ENCODE data around the gene SAMD9.
"Not testable (repeated sequence)": the region's sequence is repeated elsewhere in the genome, so short reads cannot be mapped to it uniquely, and the experiment has no call there.

The SAMD9 gene

DNA sequence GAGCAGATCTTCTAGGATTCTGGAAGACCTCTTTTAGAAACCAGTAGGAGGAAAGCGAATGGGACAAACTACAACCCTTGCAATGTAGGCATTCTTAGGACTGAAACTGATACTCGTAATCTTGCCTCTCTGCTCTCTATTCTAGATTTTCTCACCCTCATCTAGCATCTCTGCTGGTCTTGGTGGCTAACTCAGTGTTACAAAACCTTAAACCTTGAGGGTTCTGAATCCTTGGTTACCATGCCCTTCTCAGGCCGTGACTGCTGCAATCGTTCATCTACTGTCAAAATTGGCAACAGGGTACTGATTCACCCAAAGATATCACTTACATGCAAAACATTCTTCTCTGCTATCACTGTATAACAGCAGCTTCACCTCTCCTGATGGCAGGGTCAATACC lies 55.2 kb downstream of the SAMD9 start:
- no peak overlapping the region for H3K27ac ChIP-seq
- TF ChIP-seq, protein P1, sequence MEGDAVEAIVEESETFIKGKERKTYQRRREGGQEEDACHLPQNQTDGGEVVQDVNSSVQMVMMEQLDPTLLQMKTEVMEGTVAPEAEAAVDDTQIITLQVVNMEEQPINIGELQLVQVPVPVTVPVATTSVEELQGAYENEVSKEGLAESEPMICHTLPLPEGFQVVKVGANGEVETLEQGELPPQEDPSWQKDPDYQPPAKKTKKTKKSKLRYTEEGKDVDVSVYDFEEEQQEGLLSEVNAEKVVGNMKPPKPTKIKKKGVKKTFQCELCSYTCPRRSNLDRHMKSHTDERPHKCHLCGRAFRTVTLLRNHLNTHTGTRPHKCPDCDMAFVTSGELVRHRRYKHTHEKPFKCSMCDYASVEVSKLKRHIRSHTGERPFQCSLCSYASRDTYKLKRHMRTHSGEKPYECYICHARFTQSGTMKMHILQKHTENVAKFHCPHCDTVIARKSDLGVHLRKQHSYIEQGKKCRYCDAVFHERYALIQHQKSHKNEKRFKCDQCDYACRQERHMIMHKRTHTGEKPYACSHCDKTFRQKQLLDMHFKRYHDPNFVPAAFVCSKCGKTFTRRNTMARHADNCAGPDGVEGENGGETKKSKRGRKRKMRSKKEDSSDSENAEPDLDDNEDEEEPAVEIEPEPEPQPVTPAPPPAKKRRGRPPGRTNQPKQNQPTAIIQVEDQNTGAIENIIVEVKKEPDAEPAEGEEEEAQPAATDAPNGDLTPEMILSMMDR (IDR thresholded peaks at IDR 0.05) = no peak
- no peak for TF ChIP-seq ZFX (IDR thresholded peaks at IDR 0.05; ENCODE audit: borderline replicate concordance)

DNA sequence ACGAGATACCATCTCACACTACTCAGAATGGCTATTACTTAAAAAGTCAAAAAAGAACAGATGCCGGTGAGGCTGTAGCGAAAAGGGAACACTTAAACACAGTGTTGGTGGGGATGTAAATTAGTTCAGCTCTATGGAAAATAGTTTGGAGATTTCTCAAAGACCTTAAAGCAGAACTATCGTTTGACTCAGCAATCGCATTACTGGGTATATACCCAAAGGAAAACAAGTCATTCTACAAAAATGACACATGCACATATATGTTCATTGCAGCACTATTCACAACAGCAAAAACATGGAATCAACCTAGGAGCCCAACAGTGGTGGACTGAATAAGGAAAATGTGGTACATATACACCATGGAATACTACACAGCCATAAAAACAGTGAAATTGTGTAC lies 56.9 kb downstream of the SAMD9 start:
- no peak overlapping the region for H3K27ac ChIP-seq
- TF ChIP-seq, protein P1 (IDR thresholded peaks at IDR 0.05) = no peak
- TF ChIP-seq ZFX (IDR thresholded peaks at IDR 0.05; ENCODE audit: borderline replicate concordance) = no peak

DNA sequence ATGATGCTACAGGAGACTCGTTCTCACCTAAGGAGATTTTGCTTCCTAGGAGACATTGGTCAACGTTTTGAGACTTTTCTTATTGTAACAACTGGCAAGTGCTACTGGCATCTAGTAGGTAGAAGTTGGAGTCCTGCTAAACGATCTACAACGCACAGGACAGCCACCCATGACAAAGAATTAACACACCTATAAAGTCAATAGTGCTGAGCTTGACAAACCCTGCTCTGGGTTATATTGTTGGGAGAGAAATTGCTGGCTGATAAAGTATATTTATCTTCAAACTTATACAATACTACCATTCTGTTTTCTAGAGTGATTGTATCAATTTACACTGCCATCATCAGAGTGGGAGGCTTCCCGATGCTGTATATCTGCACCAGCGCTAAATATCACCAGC lies 57.8 kb downstream of the SAMD9 start:
- no peak overlapping the region for H3K27ac ChIP-seq
- no peak for TF ChIP-seq ZFX (IDR thresholded peaks at IDR 0.05; ENCODE audit: borderline replicate concordance)
- TF ChIP-seq, protein P1 (IDR thresholded peaks at IDR 0.05) = no peak

DNA sequence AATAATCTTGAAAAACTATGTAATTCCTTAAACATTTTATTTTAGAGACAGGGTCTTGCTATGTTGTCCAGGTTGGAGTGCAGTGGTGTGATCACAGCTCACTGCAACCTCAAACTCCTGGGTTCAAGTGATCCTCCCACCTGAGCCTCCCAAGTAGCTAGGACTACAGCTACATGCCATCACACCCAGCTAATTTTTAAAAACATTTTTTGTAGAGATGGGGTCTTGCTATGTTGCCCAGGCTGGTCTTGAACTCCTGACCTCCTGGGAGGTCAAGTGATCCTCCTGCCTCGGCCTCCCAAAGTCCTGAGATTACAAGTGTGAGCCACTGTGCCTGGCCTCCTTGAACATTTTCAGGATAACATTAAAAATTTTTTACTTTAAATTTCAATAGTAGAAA lies 61.2 kb downstream of the SAMD9 start:
- H3K27ac ChIP-seq = not testable (repeated sequence)

DNA sequence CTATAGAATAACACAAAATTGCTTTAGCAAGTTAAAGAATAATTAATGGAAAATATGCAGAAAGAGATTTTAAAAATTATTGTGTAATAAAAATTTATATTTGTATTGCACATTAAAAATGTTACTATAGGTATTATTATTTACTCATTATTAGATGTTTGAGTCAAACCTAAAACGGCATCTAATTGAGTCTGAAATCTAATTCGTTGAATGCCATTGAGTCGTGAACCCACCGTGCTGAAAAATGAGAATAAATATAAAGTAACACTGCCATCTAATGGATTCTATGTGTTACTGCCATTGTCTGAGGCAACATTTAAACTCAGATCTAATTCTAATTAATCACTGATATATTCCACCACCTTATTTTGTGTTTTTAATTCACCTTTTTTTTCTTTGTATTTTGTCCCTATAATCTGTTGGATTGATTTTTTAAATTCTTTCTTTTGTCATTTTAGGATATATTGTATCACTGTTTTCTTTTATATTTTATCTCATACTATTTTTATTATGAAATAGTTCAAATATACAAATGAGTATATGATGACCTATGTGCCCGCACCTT lies 62.2 kb downstream of the SAMD9 start:
- TF ChIP-seq, protein P1 (IDR thresholded peaks at IDR 0.05) = peak; percentile 87
- TF ChIP-seq ZFX (IDR thresholded peaks at IDR 0.05; ENCODE audit: borderline replicate concordance) = no peak
- no peak overlapping the region for H3K27ac ChIP-seq

DNA sequence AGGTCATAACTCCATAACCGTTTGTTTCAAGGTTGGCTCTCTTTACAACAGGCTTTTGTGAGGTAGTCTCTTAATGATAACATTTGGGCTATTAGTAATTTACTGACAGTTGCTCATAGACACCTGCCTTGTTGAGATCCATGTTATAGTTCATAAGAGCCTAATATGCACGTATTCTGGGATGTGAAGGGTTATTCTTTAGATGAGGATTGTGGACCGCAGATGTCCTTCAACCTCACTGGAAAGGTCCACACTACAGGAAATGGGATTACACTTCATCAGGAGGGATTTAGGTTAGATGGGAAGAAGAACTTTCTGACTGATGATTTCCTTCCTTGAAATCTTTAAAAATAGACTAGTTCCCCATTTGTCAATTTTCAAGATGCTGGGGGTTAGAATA lies 62.8 kb downstream of the SAMD9 start:
- TF ChIP-seq, protein P1 (IDR thresholded peaks at IDR 0.05) = no peak
- TF ChIP-seq ZFX (IDR thresholded peaks at IDR 0.05; ENCODE audit: borderline replicate concordance) = no peak

DNA sequence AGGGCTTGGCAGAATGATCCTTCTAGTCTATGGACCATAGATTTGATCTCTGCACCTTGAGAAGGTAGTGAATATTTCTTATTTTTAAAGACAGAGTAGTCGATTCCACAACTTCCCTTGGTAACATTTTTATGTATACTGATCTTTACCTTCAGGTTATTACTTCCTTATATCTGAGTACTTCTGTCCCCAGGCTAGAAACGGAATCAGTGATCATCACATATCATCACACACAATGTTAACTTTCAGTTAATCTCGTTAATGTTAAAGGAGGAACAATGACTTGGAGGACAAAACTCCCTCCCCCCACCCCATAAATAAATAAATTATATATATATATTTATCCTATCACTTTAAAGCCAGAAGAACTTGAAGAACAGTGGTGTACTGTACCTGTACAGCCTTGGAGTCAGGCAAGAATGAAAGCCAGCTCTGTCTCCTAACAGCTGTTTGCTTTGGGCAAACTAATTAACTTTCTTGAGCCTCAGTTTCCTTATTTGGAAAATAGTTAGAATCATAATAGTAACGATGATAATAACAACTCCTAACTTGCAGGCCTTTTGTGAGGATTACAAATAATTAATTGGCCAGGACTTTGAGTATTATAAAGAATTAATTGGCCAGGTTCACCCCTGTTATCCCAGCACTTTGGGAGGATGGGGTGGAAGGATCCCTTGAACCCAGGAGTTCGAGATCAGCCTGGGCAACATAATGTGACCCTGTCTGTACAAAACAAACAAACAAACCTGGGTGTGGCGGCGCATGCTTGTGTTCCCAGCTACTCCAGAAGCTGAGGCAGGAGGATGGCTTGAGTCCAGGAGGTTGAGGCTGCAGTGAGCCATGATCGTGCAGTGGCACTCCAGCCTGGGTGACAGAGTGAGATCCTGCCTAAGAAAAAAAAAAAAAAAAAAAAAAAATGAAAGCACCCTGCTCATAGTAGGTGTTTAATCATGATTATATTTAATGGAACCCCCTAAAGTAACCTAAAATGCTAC lies 63.5 kb downstream of the SAMD9 start:
- H3K27ac ChIP-seq = no peak overlapping the region
- TF ChIP-seq, protein P1 (IDR thresholded peaks at IDR 0.05) = no peak
- TF ChIP-seq ZFX (IDR thresholded peaks at IDR 0.05; ENCODE audit: borderline replicate concordance) = no peak

More for the DNA sequence above, 62.8 kb downstream of the SAMD9 start:
- H3K27ac ChIP-seq = no peak overlapping the region

All from 22Rv1 (cell line).